ENCODE results near the gene MMS22L.
"Not testable (repeated sequence)": the region's sequence is repeated elsewhere in the genome, so short reads cannot be mapped to it uniquely, and the experiment has no call there.

MMS22L gene

GRCh38 chr6:97177905-97178304, 105.1 kb downstream of the MMS22L start:
- DNase-seq: no peak
- no peak overlapping the region for H2BK15ac ChIP-seq (replicated peaks; ENCODE audit: low read depth)
- no peaks in the 10 kb centered on the region for H3K36me3 ChIP-seq (ENCODE audit: control insufficient read depth, insufficient read depth, low read length)
- H2AK5ac ChIP-seq (ENCODE audit: low read length): no peak overlapping the region
- no peaks in the 10 kb centered on the region for H3K79me1 ChIP-seq (ENCODE audit: low read length)
- no peak overlapping the region for H3K9ac ChIP-seq (ENCODE audit: low read length)
- H3K4me1 ChIP-seq (ENCODE audit: control insufficient read depth, low read depth, low read length): no peaks in the 10 kb centered on the region
- no peaks in the 10 kb centered on the region for H3K27me3 ChIP-seq (ENCODE audit: insufficient read depth, low read length, poor library complexity)
- no peaks in the 10 kb centered on the region for H3K79me2 ChIP-seq (ENCODE audit: control insufficient read depth, insufficient read depth, low read length)
- H3K23ac ChIP-seq (ENCODE audit: low read length): no peak overlapping the region
- no peak overlapping the region for H2BK5ac ChIP-seq (ENCODE audit: low read length)
- H3K27ac ChIP-seq (ENCODE audit: low read depth, low read length): no peak overlapping the region
- no peak overlapping the region for H3K56ac ChIP-seq (ENCODE audit: low read length)
- H3K18ac ChIP-seq (ENCODE audit: low read length): no peak overlapping the region
- H3K4ac ChIP-seq (ENCODE audit: low read depth, low read length): no peak overlapping the region
- H2BK120ac ChIP-seq (ENCODE audit: low read depth, low read length): no peak overlapping the region
- no CpG with 5 or more reads among the region's 3 CpGs for WGBS (ENCODE audit: extremely low coverage, insufficient coverage, low lambda C conversion rate)
- H4K5ac ChIP-seq (ENCODE audit: low read length): no peak overlapping the region
- H3K4me2 ChIP-seq (ENCODE audit: low read length): no peak overlapping the region
- H4K8ac ChIP-seq (ENCODE audit: low read depth, low read length): no peak overlapping the region
- H3K4me3 ChIP-seq (ENCODE audit: low read length): no peak overlapping the region

DNA sequence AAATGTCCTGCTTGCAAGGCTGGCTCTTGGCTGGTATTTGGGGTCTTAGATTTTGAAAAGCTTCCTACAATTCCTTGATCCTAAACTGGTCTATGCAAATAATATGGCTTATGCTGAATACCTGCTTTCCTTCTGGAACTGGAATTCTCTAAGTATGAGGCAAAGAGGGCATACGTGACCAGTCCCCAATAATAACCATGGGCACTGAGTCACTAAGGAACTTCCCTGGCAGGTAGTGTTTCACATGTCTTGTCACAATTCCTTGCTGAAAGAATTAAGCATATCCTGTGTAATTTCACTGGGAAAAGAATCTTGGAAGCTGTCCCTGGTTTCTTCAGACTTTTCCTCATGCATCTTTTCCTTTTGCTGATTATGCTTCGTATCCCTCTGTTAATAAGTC, 106.5 kb downstream of the MMS22L start:
- H3K36me3 ChIP-seq (ENCODE audit: control insufficient read depth, insufficient read depth, low read length): no peaks in the 10 kb centered on the region
- no peaks in the 10 kb centered on the region for H3K4me1 ChIP-seq (ENCODE audit: control insufficient read depth, low read depth, low read length)
- no CpG with 5 or more reads among the region's 2 CpGs for WGBS (ENCODE audit: extremely low coverage, insufficient coverage, low lambda C conversion rate)
- no peak overlapping the region for H2BK120ac ChIP-seq (ENCODE audit: low read depth, low read length)
- no peak overlapping the region for H2BK15ac ChIP-seq (replicated peaks; ENCODE audit: low read depth)
- H3K18ac ChIP-seq (ENCODE audit: low read length): no peak overlapping the region
- H3K56ac ChIP-seq (ENCODE audit: low read length): no peak overlapping the region
- H3K79me1 ChIP-seq (ENCODE audit: low read length): no peaks in the 10 kb centered on the region
- H2AK5ac ChIP-seq (ENCODE audit: low read length): no peak overlapping the region
- no peak overlapping the region for H4K5ac ChIP-seq (ENCODE audit: low read length)
- no peak for DNase-seq
- no peaks in the 10 kb centered on the region for H3K27me3 ChIP-seq (ENCODE audit: insufficient read depth, low read length, poor library complexity)
- H3K23ac ChIP-seq (ENCODE audit: low read length): no peak overlapping the region
- no peak overlapping the region for H3K27ac ChIP-seq (ENCODE audit: low read depth, low read length)
- no peaks in the 10 kb centered on the region for H3K79me2 ChIP-seq (ENCODE audit: control insufficient read depth, insufficient read depth, low read length)
- no peak overlapping the region for H3K9ac ChIP-seq (ENCODE audit: low read length)
- H3K4me3 ChIP-seq (ENCODE audit: low read length): no peak overlapping the region
- no peak overlapping the region for H3K4ac ChIP-seq (ENCODE audit: low read depth, low read length)
- H3K4me2 ChIP-seq (ENCODE audit: low read length): no peak overlapping the region
- no peak overlapping the region for H2BK5ac ChIP-seq (ENCODE audit: low read length)
- no peak overlapping the region for H4K8ac ChIP-seq (ENCODE audit: low read depth, low read length)

GRCh38 chr6:97175806-97176205, 107.2 kb downstream of the MMS22L start:
- H3K27ac ChIP-seq (ENCODE audit: low read depth, low read length): no peak overlapping the region
- WGBS (ENCODE audit: extremely low coverage, insufficient coverage, low lambda C conversion rate): no CpG with 5 or more reads among the region's 4 CpGs
- no peak overlapping the region for H2AK5ac ChIP-seq (ENCODE audit: low read length)
- H3K4me3 ChIP-seq (ENCODE audit: low read length): no peak overlapping the region
- no peak overlapping the region for H3K9ac ChIP-seq (ENCODE audit: low read length)
- H4K5ac ChIP-seq (ENCODE audit: low read length): no peak overlapping the region
- H3K18ac ChIP-seq (ENCODE audit: low read length): no peak overlapping the region
- H4K8ac ChIP-seq (ENCODE audit: low read depth, low read length): no peak overlapping the region
- no peak overlapping the region for H2BK120ac ChIP-seq (ENCODE audit: low read depth, low read length)
- H3K36me3 ChIP-seq (ENCODE audit: control insufficient read depth, insufficient read depth, low read length): no peaks in the 10 kb centered on the region
- no peak overlapping the region for H3K4me2 ChIP-seq (ENCODE audit: low read length)
- no peak overlapping the region for H3K56ac ChIP-seq (ENCODE audit: low read length)
- no peaks in the 10 kb centered on the region for H3K27me3 ChIP-seq (ENCODE audit: insufficient read depth, low read length, poor library complexity)
- H3K4ac ChIP-seq (ENCODE audit: low read depth, low read length): no peak overlapping the region
- no peaks in the 10 kb centered on the region for H3K79me1 ChIP-seq (ENCODE audit: low read length)
- DNase-seq: no peak
- no peaks in the 10 kb centered on the region for H3K79me2 ChIP-seq (ENCODE audit: control insufficient read depth, insufficient read depth, low read length)
- H2BK5ac ChIP-seq (ENCODE audit: low read length): no peak overlapping the region
- H3K23ac ChIP-seq (ENCODE audit: low read length): no peak overlapping the region
- H2BK15ac ChIP-seq (replicated peaks; ENCODE audit: low read depth): no peak overlapping the region
- no peaks in the 10 kb centered on the region for H3K4me1 ChIP-seq (ENCODE audit: control insufficient read depth, low read depth, low read length)

- no peak overlapping the region for H3K18ac ChIP-seq (ENCODE audit: low read length)
- H4K5ac ChIP-seq (ENCODE audit: low read length): no peak overlapping the region
- no peak overlapping the region for H4K8ac ChIP-seq (ENCODE audit: low read depth, low read length)
- no peak overlapping the region for H3K23ac ChIP-seq (ENCODE audit: low read length)
- H2BK120ac ChIP-seq (ENCODE audit: low read depth, low read length): no peak overlapping the region
- no peak overlapping the region for H3K4ac ChIP-seq (ENCODE audit: low read depth, low read length)
- no peak overlapping the region for H3K4me2 ChIP-seq (ENCODE audit: low read length)
- no peaks in the 10 kb centered on the region for H3K27me3 ChIP-seq (ENCODE audit: insufficient read depth, low read length, poor library complexity)
- peak; percentile 65 for DNase-seq
- no CpG with 5 or more reads among the region's 2 CpGs for WGBS (ENCODE audit: extremely low coverage, insufficient coverage, low lambda C conversion rate)
- no peak overlapping the region for H2BK15ac ChIP-seq (replicated peaks; ENCODE audit: low read depth)
- no peaks in the 10 kb centered on the region for H3K36me3 ChIP-seq (ENCODE audit: control insufficient read depth, insufficient read depth, low read length)
- no peak overlapping the region for H3K27ac ChIP-seq (ENCODE audit: low read depth, low read length)
- H3K79me1 ChIP-seq (ENCODE audit: low read length): no peaks in the 10 kb centered on the region
- no peak overlapping the region for H3K4me3 ChIP-seq (ENCODE audit: low read length)
- H3K9ac ChIP-seq (ENCODE audit: low read length): no peak overlapping the region
- H3K79me2 ChIP-seq (ENCODE audit: control insufficient read depth, insufficient read depth, low read length): no peaks in the 10 kb centered on the region
- no peak overlapping the region for H2BK5ac ChIP-seq (ENCODE audit: low read length)
- H3K56ac ChIP-seq (ENCODE audit: low read length): no peak overlapping the region
- no peak overlapping the region for H2AK5ac ChIP-seq (ENCODE audit: low read length)
- H3K4me1 ChIP-seq (ENCODE audit: control insufficient read depth, low read depth, low read length): no peaks in the 10 kb centered on the region
Measured at GRCh38 chr6:97174471-97174870, 108.5 kb downstream of the MMS22L start.

DNA sequence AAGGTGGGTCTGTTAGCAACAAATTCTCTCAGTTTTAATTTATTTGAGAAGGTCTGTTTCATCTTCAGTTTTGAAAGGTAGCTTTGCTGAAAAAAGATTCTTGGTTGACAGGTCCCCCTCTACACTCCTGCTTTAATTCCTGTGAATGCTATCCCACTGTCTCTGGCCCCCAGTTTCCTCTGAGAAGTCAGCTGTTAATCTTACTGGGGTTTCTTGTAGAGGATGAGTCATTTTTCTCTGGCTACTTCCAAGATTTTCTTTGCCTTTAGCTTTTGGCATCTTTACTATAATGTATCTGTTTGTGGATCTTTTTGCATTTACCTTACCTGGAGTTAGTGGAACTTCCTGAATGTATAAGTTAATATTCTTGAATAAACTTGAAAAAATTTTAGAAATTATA, 122.7 kb downstream of the MMS22L start:
- no peaks in the 10 kb centered on the region for H3K79me1 ChIP-seq (ENCODE audit: low read length)
- H3K36me3 ChIP-seq (ENCODE audit: control insufficient read depth, insufficient read depth, low read length): no peaks in the 10 kb centered on the region
- H3K27ac ChIP-seq (ENCODE audit: low read depth, low read length): no peak overlapping the region
- H3K4me3 ChIP-seq (ENCODE audit: low read length): no peak overlapping the region
- no peak overlapping the region for H3K9ac ChIP-seq (ENCODE audit: low read length)
- no peak overlapping the region for H3K18ac ChIP-seq (ENCODE audit: low read length)
- no peak overlapping the region for H2BK120ac ChIP-seq (ENCODE audit: low read depth, low read length)
- no peak overlapping the region for H3K4me2 ChIP-seq (ENCODE audit: low read length)
- H3K4me1 ChIP-seq (ENCODE audit: control insufficient read depth, low read depth, low read length): no peaks in the 10 kb centered on the region
- no peak overlapping the region for H2BK15ac ChIP-seq (replicated peaks; ENCODE audit: low read depth)
- H3K79me2 ChIP-seq (ENCODE audit: control insufficient read depth, insufficient read depth, low read length): no peaks in the 10 kb centered on the region
- no peaks in the 10 kb centered on the region for H3K27me3 ChIP-seq (ENCODE audit: insufficient read depth, low read length, poor library complexity)
- no peak overlapping the region for H4K5ac ChIP-seq (ENCODE audit: low read length)
- no peak overlapping the region for H2AK5ac ChIP-seq (ENCODE audit: low read length)
- no peak overlapping the region for H4K8ac ChIP-seq (ENCODE audit: low read depth, low read length)
- no peak overlapping the region for H2BK5ac ChIP-seq (ENCODE audit: low read length)
- no peak overlapping the region for H3K23ac ChIP-seq (ENCODE audit: low read length)
- H3K56ac ChIP-seq (ENCODE audit: low read length): no peak overlapping the region
- no peak overlapping the region for H3K4ac ChIP-seq (ENCODE audit: low read depth, low read length)
- peak; percentile 17 for DNase-seq

GRCh38 chr6:97155447-97155846, 127.6 kb downstream of the MMS22L start:
- WGBS (ENCODE audit: extremely low coverage, insufficient coverage, low lambda C conversion rate): no CpG with 5 or more reads among the region's 5 CpGs
- H3K23ac ChIP-seq (ENCODE audit: low read length): not testable (repeated sequence)

More at GRCh38 chr6:97155447-97155846, 127.6 kb downstream of the MMS22L start:
- not testable (repeated sequence) for DNase-seq; H4K5ac ChIP-seq (ENCODE audit: low read length); H3K4ac ChIP-seq (ENCODE audit: low read depth, low read length); H3K4me1 ChIP-seq (ENCODE audit: control insufficient read depth, low read depth, low read length); H3K27me3 ChIP-seq (ENCODE audit: insufficient read depth, low read length, poor library complexity); H3K79me2 ChIP-seq (ENCODE audit: control insufficient read depth, insufficient read depth, low read length); H3K9ac ChIP-seq (ENCODE audit: low read length); H3K4me3 ChIP-seq (ENCODE audit: low read length); H2BK5ac ChIP-seq (ENCODE audit: low read length); H3K56ac ChIP-seq (ENCODE audit: low read length); H4K8ac ChIP-seq (ENCODE audit: low read depth, low read length); H3K79me1 ChIP-seq (ENCODE audit: low read length); H3K36me3 ChIP-seq (ENCODE audit: control insufficient read depth, insufficient read depth, low read length); H3K4me2 ChIP-seq (ENCODE audit: low read length); H2BK120ac ChIP-seq (ENCODE audit: low read depth, low read length); H2AK5ac ChIP-seq (ENCODE audit: low read length); H2BK15ac ChIP-seq (replicated peaks; ENCODE audit: low read depth); H3K27ac ChIP-seq (ENCODE audit: low read depth, low read length); H3K18ac ChIP-seq (ENCODE audit: low read length)
